NCI-H1694 (cell line): ENCODE measurements around the gene TBCEL.

Source experiments
- DNase-seq: peaks from one replicate; lab custom pipeline; 2025; lab: John Stamatoyannopoulos, UW

The TBCEL gene

GRCh38 chr11:121140369-121140768, 116.5 kb downstream of the TBCEL start:
- no peak for DNase-seq
